ENCODE data around the gene AGPAT4.

AGPAT4 gene

DNA sequence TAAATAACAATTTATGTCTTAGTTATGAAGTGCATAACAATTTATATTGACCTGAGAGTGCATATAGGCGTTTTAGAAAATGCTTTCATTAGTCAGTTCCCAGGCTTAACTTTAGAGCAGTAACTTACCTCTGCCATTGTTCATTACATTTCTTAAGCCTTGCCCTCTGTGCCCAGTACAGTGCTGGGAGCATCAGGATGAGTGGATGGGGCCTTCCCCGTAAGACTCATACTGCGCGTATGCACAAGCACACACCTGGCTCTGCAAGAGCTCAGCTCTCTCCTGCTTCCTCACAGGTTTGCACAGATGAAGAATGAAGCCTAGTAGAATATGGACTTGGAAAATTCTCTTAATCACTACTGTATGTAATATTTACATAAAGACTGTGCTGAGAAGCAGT, 157.3 kb downstream of the AGPAT4 start:
- DNase-seq, result no peak
- no peaks in the 10 kb centered on the region for H3K27me3 ChIP-seq (replicated peaks in 2 of 5; ENCODE audit: control insufficient read depth in 4 of 5, insufficient read depth in 5 of 5, low read length in 4 of 5)
- WGBS (ENCODE audit: insufficient coverage), result 100% methylated on average over 4 of the region's 4 CpGs
- H3K27ac ChIP-seq (ENCODE audit: insufficient read depth in 1 of 2, low read depth in 1 of 2, low read length in 2 of 2, poor library complexity in 1 of 2, severe bottlenecking in 2 of 2), result no peak overlapping the region
- ChIA-PET POLR2A (no interaction called here), CTCF (no interaction called here)
- H3K36me3 ChIP-seq (ENCODE audit: control insufficient read depth in 4 of 4, insufficient read depth in 4 of 4, low read length in 3 of 4), result peaks cover 11 to 89% (median 43%) of the 10 kb centered on the region in 4 experiments
- no peaks in the 10 kb centered on the region for H3K4me1 ChIP-seq (ENCODE audit: control extremely low read depth in 1 of 4, control insufficient read depth in 4 of 4, insufficient read depth in 4 of 4, low read length in 3 of 4)
- no peak overlapping the region for H3K4me3 ChIP-seq (ENCODE audit: control insufficient read depth in 1 of 7, extremely low read depth in 1 of 7, insufficient read depth in 4 of 7, low read depth in 2 of 7, low read length in 6 of 7)
- H3K9me3 ChIP-seq (ENCODE audit: control extremely low read depth in 1 of 5, control insufficient read depth in 4 of 5, insufficient read depth in 2 of 5, low read depth in 1 of 5, low read length in 4 of 5), result peaks cover 0 to 18% (median 5%) of the 10 kb centered on the region in 5 experiments

DNA sequence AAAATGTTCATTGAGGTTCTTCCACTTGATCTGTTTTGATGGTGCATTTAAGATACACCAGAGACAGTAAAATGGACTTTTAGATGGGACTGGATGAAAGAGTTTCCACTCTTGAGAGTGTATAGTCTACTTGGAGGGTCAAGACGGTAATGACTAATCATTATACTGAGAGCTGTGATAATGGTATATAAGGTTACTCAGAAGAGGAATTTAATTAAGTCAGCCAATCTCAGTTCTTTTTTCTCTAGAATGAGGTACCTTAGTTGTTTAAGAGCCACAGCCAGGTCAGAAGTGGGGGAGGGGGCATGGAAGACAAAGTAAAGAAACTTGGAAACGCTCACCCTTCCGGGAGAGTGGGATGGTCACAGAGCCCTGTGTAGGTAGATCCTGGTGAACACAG, 158.4 kb downstream of the AGPAT4 start:
- POLR2A ChIA-PET, result no interaction called here
- DNase-seq, result no peak
- H3K4me1 ChIP-seq (ENCODE audit: control extremely low read depth in 1 of 4, control insufficient read depth in 4 of 4, insufficient read depth in 4 of 4, low read length in 3 of 4), result no peaks in the 10 kb centered on the region
- H3K27ac ChIP-seq (ENCODE audit: insufficient read depth in 1 of 2, low read depth in 1 of 2, low read length in 2 of 2, poor library complexity in 1 of 2, severe bottlenecking in 2 of 2), result no peak overlapping the region
- no peak overlapping the region for H3K4me3 ChIP-seq (ENCODE audit: control insufficient read depth in 1 of 7, extremely low read depth in 1 of 7, insufficient read depth in 4 of 7, low read depth in 2 of 7, low read length in 6 of 7)
- CTCF ChIA-PET, result interaction anchor here (1.0 to 1.1 kb wide), 2 partner anchors 10 to 14 kb away, joined by 3 read pairs; no protein-coding TSS in a partner anchor
- H3K27me3 ChIP-seq (replicated peaks in 2 of 5; ENCODE audit: control insufficient read depth in 4 of 5, insufficient read depth in 5 of 5, low read length in 4 of 5), result no peaks in the 10 kb centered on the region
- 100% methylated on average over 1 of the region's 3 CpGs for WGBS (ENCODE audit: insufficient coverage)
- H3K9me3 ChIP-seq (ENCODE audit: control extremely low read depth in 1 of 5, control insufficient read depth in 4 of 5, insufficient read depth in 2 of 5, low read depth in 1 of 5, low read length in 4 of 5), result peaks cover 0 to 13% (median 3%) of the 10 kb centered on the region in 5 experiments
- H3K36me3 ChIP-seq (ENCODE audit: control insufficient read depth in 4 of 4, insufficient read depth in 4 of 4, low read length in 3 of 4), result peaks cover 17 to 89% (median 49%) of the 10 kb centered on the region in 4 experiments

DNA sequence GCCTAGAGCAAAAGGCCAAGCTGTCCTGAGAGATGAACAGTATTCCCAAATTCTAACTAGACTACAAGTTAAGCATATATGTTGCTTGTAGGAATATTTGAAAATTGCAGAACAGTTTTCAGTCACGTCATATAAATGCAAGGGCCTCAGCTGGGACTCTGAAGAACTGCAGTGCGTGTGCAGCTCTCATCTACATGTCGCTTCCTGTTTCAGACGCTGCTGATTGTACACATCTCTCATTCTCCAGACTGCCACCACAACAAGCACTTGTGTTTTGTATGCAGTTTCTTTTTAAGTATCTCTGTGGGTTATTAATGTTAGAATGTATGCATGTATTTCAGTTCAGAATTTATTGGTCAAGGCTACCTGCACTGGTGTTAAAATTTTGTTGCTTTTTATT, 162.6 kb downstream of the AGPAT4 start:
- WGBS (ENCODE audit: insufficient coverage), result 100% methylated on average over 1 of the region's 4 CpGs
- H3K27me3 ChIP-seq (replicated peaks in 2 of 5; ENCODE audit: control insufficient read depth in 4 of 5, insufficient read depth in 5 of 5, low read length in 4 of 5), result no peaks in the 10 kb centered on the region
- H3K4me1 ChIP-seq (ENCODE audit: control extremely low read depth in 1 of 4, control insufficient read depth in 4 of 4, insufficient read depth in 4 of 4, low read length in 3 of 4), result no peaks in the 10 kb centered on the region
- no peak overlapping the region for H3K27ac ChIP-seq (ENCODE audit: insufficient read depth in 1 of 2, low read depth in 1 of 2, low read length in 2 of 2, poor library complexity in 1 of 2, severe bottlenecking in 2 of 2)
- no peaks in the 10 kb centered on the region for H3K9me3 ChIP-seq (ENCODE audit: control extremely low read depth in 1 of 5, control insufficient read depth in 4 of 5, insufficient read depth in 2 of 5, low read depth in 1 of 5, low read length in 4 of 5)
- DNase-seq, result no peak
- H3K4me3 ChIP-seq (ENCODE audit: control insufficient read depth in 1 of 7, extremely low read depth in 1 of 7, insufficient read depth in 4 of 7, low read depth in 2 of 7, low read length in 6 of 7), result no peak overlapping the region
- CTCF ChIA-PET, result interaction anchor here (1.3 to 1.6 kb wide), 2 partner anchors 259 to 262 kb away, joined by 3 to 6 read pairs; no protein-coding TSS in a partner anchor
- peaks cover 25 to 88% (median 61%) of the 10 kb centered on the region in 4 experiments for H3K36me3 ChIP-seq (ENCODE audit: control insufficient read depth in 4 of 4, insufficient read depth in 4 of 4, low read length in 3 of 4)
- POLR2A ChIA-PET, result no interaction called here

DNA sequence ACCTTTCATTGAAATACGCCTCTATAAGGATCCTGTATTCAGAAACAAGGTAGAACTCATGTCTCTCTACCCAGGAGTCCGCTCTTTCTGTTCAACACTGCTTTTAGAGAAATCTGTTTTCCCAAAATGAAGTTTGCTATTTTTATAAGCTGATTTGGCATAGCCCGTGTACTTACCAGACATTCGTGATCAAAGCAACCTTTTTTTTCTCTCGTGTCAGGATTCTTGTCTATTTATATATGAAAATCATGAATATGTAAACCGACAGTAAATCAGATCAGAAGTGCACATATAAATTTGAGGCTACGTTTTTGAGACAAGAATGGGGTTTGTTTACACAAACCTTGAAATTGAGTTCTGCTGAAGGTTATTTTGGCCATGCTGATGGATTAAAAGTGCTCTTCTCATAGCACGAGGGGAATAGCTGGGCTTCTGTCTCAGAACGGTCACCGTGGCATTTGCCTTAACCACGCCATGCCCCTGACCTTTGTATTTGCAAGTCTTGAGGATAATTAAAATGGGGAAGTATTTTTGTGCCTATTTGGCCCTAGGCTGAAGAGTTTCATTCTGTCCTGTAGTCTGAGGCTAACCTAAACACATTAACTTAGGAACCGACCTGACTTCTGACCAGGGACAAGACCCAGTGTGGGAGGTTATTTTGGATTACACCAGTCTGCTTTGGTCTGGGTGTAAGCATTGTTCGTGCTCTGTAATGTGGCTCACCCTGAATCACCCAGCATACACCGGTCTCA, 163.7 kb downstream of the AGPAT4 start:
- no peak for DNase-seq
- no peak overlapping the region for H3K27ac ChIP-seq (ENCODE audit: insufficient read depth in 1 of 2, low read depth in 1 of 2, low read length in 2 of 2, poor library complexity in 1 of 2, severe bottlenecking in 2 of 2)
- no peaks in the 10 kb centered on the region for H3K27me3 ChIP-seq (replicated peaks in 2 of 5; ENCODE audit: control insufficient read depth in 4 of 5, insufficient read depth in 5 of 5, low read length in 4 of 5)
- H3K4me3 ChIP-seq (ENCODE audit: control insufficient read depth in 1 of 7, extremely low read depth in 1 of 7, insufficient read depth in 4 of 7, low read depth in 2 of 7, low read length in 6 of 7), result no peak overlapping the region
- no peaks in the 10 kb centered on the region for H3K9me3 ChIP-seq (ENCODE audit: control extremely low read depth in 1 of 5, control insufficient read depth in 4 of 5, insufficient read depth in 2 of 5, low read depth in 1 of 5, low read length in 4 of 5)
- ChIA-PET POLR2A (no interaction called here), CTCF (interaction anchor here (0.6 to 1.6 kb wide), 3 partner anchors 9 to 263 kb away, joined by 3 to 4 read pairs (median 3); no protein-coding TSS in a partner anchor)
- no peaks in the 10 kb centered on the region for H3K4me1 ChIP-seq (ENCODE audit: control extremely low read depth in 1 of 4, control insufficient read depth in 4 of 4, insufficient read depth in 4 of 4, low read length in 3 of 4)
- 100% methylated on average over 11 of the region's 14 CpGs for WGBS (ENCODE audit: insufficient coverage)
- H3K36me3 ChIP-seq (ENCODE audit: control insufficient read depth in 4 of 4, insufficient read depth in 4 of 4, low read length in 3 of 4), result peaks cover 26 to 83% (median 60%) of the 10 kb centered on the region in 4 experiments

DNA sequence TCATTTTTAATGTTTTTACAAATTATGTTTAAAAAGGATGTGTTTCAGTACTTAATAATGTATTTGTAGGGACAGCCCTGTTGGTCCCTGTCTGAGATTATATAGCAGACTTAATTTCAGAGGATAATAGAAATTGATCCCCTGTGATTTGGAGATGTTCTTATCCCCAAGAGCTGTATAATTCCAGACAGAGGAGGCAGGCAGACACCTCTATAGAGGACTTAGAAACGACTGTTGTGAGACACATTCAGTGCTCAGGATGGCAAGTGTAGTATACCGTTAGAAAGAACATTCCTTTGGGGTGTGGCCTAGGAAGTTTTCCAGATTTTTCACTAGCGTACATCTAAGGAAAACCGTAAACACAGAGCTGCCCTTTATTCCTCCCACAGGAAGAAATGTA, 164.5 kb downstream of the AGPAT4 start:
- Histone ChIP-seq H3K9me3 (ENCODE audit: control extremely low read depth in 1 of 5, control insufficient read depth in 4 of 5, insufficient read depth in 2 of 5, low read depth in 1 of 5, low read length in 4 of 5) (no peaks in the 10 kb centered on the region), H3K4me3 (ENCODE audit: control insufficient read depth in 1 of 7, extremely low read depth in 1 of 7, insufficient read depth in 4 of 7, low read depth in 2 of 7, low read length in 6 of 7) (no peak overlapping the region), H3K4me1 (ENCODE audit: control extremely low read depth in 1 of 4, control insufficient read depth in 4 of 4, insufficient read depth in 4 of 4, low read length in 3 of 4) (no peaks in the 10 kb centered on the region), H3K36me3 (ENCODE audit: control insufficient read depth in 4 of 4, insufficient read depth in 4 of 4, low read length in 3 of 4) (peaks cover 26 to 78% (median 58%) of the 10 kb centered on the region in 4 experiments), H3K27ac (ENCODE audit: insufficient read depth in 1 of 2, low read depth in 1 of 2, low read length in 2 of 2, poor library complexity in 1 of 2, severe bottlenecking in 2 of 2) (no peak overlapping the region), H3K27me3 (replicated peaks in 2 of 5; ENCODE audit: control insufficient read depth in 4 of 5, insufficient read depth in 5 of 5, low read length in 4 of 5) (no peaks in the 10 kb centered on the region)
- DNase-seq, result no peak
- ChIA-PET CTCF (interaction anchor here (0.6 kb wide), 1 partner anchor 122 kb away, joined by 3 read pairs; no protein-coding TSS in a partner anchor), POLR2A (no interaction called here)
- 100% methylated on average over 2 of the region's 4 CpGs for WGBS (ENCODE audit: insufficient coverage)

DNA sequence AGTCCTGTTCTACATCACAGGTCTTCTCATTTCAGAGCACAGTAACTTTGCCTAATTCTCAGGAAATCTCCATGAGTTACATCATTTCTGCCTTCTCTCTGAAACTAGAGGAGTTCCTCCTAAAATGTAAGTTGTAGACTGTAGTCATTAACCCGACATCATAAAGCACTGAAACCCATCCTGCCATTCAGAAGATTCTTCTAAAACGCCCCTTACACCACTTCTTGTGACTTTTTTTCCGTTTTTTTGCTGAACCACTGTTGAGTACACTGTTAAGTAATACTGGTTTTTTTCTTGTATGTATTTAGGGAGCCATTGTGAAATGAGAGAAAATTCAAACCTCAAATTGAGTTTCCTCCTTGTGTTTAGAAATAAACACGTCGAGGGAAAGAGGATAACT, 164.9 kb downstream of the AGPAT4 start:
- Histone ChIP-seq H3K36me3 (ENCODE audit: control insufficient read depth in 4 of 4, insufficient read depth in 4 of 4, low read length in 3 of 4) (peaks cover 26 to 78% (median 57%) of the 10 kb centered on the region in 4 experiments), H3K4me1 (ENCODE audit: control extremely low read depth in 1 of 4, control insufficient read depth in 4 of 4, insufficient read depth in 4 of 4, low read length in 3 of 4) (no peaks in the 10 kb centered on the region), H3K4me3 (ENCODE audit: control insufficient read depth in 1 of 7, extremely low read depth in 1 of 7, insufficient read depth in 4 of 7, low read depth in 2 of 7, low read length in 6 of 7) (no peak overlapping the region), H3K27ac (ENCODE audit: insufficient read depth in 1 of 2, low read depth in 1 of 2, low read length in 2 of 2, poor library complexity in 1 of 2, severe bottlenecking in 2 of 2) (no peak overlapping the region), H3K9me3 (ENCODE audit: control extremely low read depth in 1 of 5, control insufficient read depth in 4 of 5, insufficient read depth in 2 of 5, low read depth in 1 of 5, low read length in 4 of 5) (no peaks in the 10 kb centered on the region), H3K27me3 (replicated peaks in 2 of 5; ENCODE audit: control insufficient read depth in 4 of 5, insufficient read depth in 5 of 5, low read length in 4 of 5) (no peaks in the 10 kb centered on the region)
- POLR2A ChIA-PET, result no interaction called here
- no peak for DNase-seq
- CTCF ChIA-PET, result no interaction called here
- 86% methylated on average over 2 of the region's 5 CpGs for WGBS (ENCODE audit: insufficient coverage)
